NCI-H774 (cell line): Measurements from ENCODE around the gene NXN.
"Not testable (repeated sequence)": the region's sequence is repeated elsewhere in the genome, so short reads cannot be mapped to it uniquely, and the experiment has no call there.

Source experiments
- DNase-seq: peaks from one replicate; lab custom pipeline; 2025; lab: John Stamatoyannopoulos, UW

NXN gene

GRCh38 chr17:798246-798645, 181.3 kb downstream of the NXN start:
- DNase-seq = no peak

- DNase-seq = no peak
Measured at GRCh38 chr17:797236-797840, 182.2 kb downstream of the NXN start.

- DNase-seq = no peak
Measured at GRCh38 chr17:796609-797008, 183.0 kb downstream of the NXN start.

GRCh38 chr17:795721-796120, 183.9 kb downstream of the NXN start:
- DNase-seq = no peak

- no peak for DNase-seq
Measured at GRCh38 chr17:795276-795675, 184.3 kb downstream of the NXN start.

GRCh38 chr17:794876-795275, 184.7 kb downstream of the NXN start:
- peak; percentile 25 for DNase-seq

GRCh38 chr17:792277-792676, 187.3 kb downstream of the NXN start:
- no peak for DNase-seq

GRCh38 chr17:791829-792228, 187.7 kb downstream of the NXN start:
- DNase-seq = no peak

- not testable (repeated sequence) for DNase-seq
Measured at GRCh38 chr17:790874-791247, 188.7 kb downstream of the NXN start.

GRCh38 chr17:789931-790873, 189.4 kb downstream of the NXN start:
- not testable (repeated sequence) for DNase-seq

GRCh38 chr17:789160-789840, 190.3 kb downstream of the NXN start:
- DNase-seq = no peak

GRCh38 chr17:788551-788950, 191.0 kb downstream of the NXN start:
- no peak for DNase-seq

GRCh38 chr17:787641-788221, 191.8 kb downstream of the NXN start:
- no peak for DNase-seq

GRCh38 chr17:785901-786300, 193.7 kb downstream of the NXN start:
- DNase-seq = not testable (repeated sequence)

- no peak for DNase-seq
Measured at GRCh38 chr17:784143-784542, 195.4 kb downstream of the NXN start.

- peak; percentile 43 for DNase-seq
Measured at GRCh38 chr17:781805-782731, 197.5 kb downstream of the NXN start, which contains the start of the genes GLOD4 and MRM3. Gene GLOD4, minus strand, starts transcription at chr17:782280. Its CDS starts 25 bp downstream, at chr17:782255. Gene MRM3, plus strand, starts transcription at chr17:782353. Its CDS starts 26 bp downstream, at chr17:782379.

GRCh38 chr17:778096-778495, 201.5 kb downstream of the NXN start:
- no peak for DNase-seq

- no peak for DNase-seq
Measured at GRCh38 chr17:774313-774584, 205.3 kb downstream of the NXN start.

- DNase-seq = no peak
Measured at GRCh38 chr17:773467-774312, 205.9 kb downstream of the NXN start.

GRCh38 chr17:773016-773415, 206.6 kb downstream of the NXN start:
- DNase-seq = no peak
